ENCODE data around the gene RUNX2.

DNA sequence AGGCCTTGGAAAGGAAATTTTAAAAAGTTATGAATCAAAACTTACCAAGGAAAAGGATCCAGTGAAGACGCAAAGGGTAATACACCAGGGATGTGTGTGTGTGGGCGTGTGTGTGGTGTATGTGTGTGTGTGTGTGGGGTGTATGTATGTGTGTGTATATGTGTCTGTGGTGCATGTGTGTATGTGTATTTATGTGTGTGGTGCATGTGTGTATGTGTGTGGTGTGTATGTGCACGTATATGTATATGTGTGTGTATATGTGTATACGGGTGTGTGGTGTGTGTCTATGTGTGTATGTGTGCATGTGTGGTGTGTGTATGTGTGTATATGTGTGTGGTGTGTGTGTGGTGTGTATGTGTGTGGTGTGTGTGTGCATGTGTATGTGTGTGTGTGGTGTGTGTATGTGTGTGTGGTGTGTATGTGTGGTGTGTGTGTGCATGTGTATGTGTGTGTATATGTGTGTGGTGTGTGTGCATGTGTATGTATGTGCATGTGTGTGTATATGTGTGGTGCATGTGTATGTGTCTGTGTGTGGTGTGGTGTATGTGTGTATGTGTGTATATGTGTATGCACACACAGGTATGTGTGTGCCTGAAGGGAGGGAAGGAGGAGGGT lies 225.7 kb downstream of the RUNX2 start:
- TF ChIP-seq, protein P1, sequence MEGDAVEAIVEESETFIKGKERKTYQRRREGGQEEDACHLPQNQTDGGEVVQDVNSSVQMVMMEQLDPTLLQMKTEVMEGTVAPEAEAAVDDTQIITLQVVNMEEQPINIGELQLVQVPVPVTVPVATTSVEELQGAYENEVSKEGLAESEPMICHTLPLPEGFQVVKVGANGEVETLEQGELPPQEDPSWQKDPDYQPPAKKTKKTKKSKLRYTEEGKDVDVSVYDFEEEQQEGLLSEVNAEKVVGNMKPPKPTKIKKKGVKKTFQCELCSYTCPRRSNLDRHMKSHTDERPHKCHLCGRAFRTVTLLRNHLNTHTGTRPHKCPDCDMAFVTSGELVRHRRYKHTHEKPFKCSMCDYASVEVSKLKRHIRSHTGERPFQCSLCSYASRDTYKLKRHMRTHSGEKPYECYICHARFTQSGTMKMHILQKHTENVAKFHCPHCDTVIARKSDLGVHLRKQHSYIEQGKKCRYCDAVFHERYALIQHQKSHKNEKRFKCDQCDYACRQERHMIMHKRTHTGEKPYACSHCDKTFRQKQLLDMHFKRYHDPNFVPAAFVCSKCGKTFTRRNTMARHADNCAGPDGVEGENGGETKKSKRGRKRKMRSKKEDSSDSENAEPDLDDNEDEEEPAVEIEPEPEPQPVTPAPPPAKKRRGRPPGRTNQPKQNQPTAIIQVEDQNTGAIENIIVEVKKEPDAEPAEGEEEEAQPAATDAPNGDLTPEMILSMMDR (IDR thresholded peaks at IDR 0.05) = no peak
- TF ChIP-seq EZH2phosphoT487 (IDR thresholded peaks at IDR 0.05) (no peak), EZH2 (IDR thresholded peaks at IDR 0.05) (no peak)
